GM19463 (cell line): Measurements from ENCODE around the gene CDK15.

Experiments used
- ATAC-seq: cut with Tn5 transposase; IDR thresholded peaks from one replicate; pipeline ENCODE4 v1.9.1; 2021; ENCODE audit warnings: mild to moderate bottlenecking, moderate library complexity; ENCODE audit not compliant: unreplicated experiment

CDK15 gene

DNA sequence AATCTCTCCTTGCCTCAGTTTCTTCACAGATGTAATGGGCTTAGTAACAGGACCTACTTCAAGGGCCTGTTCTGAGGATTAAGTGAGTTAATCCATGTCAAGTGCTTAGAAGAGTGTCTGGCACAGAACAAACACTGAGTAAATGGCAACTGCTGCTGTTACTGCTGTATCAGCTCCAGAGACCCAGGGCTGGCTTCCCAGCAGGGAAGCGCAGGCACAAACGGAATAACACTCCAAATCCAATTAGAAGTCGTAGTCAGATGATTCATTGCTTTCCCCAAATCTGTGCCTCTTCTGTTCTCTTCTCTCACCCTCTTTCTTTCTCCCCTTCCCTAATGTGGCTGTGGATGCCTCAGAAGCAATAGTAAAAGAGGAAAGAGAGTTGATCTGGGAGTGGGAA is 126.2 kb downstream of the CDK15 start:
- no peak for ATAC-seq

DNA sequence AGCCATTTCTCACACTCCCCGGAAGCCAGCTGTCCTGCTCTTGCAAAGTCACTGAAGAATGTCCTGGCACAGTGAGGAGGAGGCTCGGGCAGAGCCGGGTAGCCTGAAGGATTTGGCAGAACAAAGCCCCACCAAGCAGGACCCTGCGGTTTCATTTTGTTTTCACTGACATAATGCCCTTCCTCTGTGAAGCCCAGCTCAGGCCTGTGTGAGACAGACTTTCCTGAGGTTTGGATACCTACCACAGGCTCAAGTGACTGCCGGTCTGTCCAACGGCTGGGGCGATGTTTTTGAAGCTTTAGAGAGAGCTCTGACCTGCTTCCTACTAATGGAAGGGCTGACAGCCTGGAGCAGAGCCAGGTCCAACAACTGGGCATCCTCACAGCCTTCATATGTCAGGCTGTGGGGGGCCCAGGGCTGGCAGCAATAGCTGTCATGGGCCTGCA is 127.5 kb downstream of the CDK15 start:
- ATAC-seq, result no peak

DNA sequence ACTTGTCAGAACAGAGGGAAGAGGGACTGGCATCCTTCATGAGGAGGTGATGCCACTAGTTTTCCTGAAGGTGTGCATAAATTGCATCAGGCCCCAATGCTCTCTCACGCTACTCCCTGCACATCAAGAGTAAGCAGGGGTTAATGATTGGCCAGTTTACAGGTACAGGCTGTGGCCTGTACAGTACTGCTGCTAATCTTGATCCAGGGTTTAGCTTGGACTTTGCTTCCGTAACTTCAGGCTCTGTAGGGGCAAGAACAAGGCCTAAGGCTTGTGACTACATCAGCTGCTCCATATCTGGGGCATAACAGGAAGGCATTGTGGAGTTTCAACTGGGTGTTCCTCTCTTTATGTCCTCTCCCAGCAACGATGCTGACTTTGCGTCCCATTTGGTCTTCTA is 130.5 kb downstream of the CDK15 start:
- ATAC-seq, result no peak

DNA sequence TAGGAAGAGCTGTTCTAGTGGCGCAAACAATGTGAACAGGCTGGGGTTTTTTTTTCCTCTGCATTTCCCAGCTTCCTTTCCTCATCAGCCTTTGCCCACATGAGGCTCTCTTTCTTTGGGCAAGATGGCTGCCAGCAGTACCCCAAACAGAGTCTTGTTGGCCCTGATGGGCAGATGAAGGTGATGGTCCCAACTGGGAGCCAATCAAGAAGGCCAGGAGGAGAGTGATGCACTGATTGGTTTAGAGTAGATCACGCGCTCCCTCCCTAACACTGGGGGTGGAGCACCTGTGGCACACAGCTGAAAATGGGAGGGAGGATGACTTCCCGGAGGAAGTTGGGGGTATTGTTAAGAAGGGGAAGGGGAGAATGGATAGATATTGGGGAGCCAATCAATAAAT is 131.0 kb downstream of the CDK15 start:
- no peak for ATAC-seq

DNA sequence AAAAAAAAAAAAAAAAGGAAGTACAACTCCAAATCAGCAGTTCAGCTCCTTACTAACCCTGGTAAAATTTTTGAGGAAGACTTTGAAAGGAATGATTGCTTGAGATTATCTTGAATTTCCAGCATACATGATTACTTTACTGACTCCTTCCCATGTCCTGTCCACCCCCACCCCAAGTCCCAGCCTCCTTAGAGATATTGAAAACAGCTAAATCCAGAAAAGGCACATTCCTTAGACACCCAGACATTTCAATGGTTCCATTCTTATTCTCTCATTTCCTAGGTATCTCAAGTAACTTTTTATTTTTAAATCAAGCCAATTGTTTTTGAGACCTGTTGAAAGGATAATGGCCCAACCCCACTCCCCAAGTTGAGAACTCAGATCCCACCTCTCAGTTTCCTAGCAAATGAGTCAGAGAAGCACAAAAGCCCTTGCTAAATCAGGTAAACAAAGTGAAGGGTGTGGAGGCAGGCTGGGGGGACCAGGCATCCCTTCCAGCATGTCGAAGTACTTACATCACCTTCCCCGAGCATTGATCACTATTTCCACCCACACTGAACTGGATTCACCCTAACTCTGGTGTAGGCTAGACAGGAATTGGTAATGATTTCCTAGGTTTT is 131.9 kb downstream of the CDK15 start:
- no peak for ATAC-seq

DNA sequence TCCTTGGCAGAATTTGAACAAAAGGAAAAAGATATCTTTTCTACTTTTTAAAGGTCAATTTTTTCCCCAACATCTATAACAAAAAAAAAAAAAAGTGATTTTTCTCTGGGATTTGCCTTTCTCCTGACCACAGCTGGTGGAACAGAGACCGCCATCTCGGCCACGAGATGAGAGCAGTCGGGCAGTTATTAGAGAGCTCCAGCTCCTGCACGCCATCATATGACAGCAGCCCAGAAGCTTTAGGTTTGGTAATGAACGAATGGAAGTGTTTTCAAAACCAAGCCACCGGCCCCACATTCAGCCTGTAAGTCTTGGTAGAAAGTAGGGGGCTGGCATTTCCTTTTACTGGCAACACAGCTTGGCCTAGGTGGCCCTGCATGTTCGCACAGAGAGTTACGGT is 132.4 kb downstream of the CDK15 start:
- no peak for ATAC-seq

DNA sequence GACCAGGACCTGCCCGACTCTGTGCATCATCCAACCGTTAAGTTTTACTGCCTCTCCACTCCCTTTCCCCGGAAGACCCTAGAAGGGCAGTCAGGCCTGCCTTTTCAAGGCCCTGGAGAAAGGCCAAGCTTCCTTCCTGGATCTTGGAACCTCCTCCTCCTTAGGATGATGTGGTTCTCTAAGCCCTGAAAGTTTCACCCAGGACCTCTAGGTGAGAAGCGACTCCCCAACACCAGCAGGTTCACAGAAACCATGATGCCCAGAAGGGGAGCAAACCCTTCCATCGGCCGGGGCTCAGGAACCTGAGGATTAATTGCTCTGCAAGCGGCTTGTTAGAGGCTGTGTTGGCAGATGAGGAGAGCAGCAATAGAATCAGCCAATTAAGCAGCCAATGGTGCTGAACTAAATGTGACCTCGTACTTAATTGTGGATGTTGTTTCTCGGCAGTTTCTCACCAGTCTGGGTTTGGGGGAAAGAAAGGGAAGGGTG is 133.2 kb downstream of the CDK15 start:
- ATAC-seq, result no peak

DNA sequence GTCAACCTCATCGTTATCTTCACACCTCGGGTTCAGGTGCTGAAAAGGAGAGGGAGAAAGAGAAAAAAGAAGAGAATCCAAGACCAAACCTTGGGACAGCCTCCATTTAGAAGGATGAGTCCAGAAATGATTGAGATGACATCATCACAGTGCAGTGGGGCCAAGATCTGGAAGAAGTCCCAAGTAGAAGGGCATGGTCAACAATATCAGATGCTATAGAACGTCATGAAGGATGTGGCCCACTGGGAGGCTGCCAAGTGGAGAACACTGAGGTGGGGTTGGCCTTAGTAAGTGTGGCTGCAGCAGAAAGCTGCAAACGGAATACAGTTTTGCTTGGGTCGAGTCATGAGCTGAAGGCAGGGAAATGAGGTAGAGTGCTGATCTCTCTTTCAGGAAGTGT is 136.2 kb downstream of the CDK15 start:
- no peak for ATAC-seq
